Raji (cell line): ENCODE data around the gene COL6A5.

Experiments
- POLR2A ChIP-seq: IDR thresholded peaks from 2 replicates; pipeline ENCODE4 v1.6.1; 2011; ENCODE audit warnings: low read depth, low read length, control low read depth; ENCODE audit not compliant: insufficient read depth

Gene COL6A5

GRCh38 chr3:130345487-130346079 is at the start of gene COL6A5:
Gene COL6A5 (plus strand): TSS chr3:130345672. CDS start chr3:130373639, 27,967 bp downstream.
- TF ChIP-seq POLR2A, result no peak

GRCh38 chr3:130299531-130299930 is 45.9 kb upstream of the COL6A5 start:
- TF ChIP-seq POLR2A, result no peak

- TF ChIP-seq POLR2A, result no peak
These were observed 44.6 kb upstream of the COL6A5 start for GRCh38 chr3:130300888-130301287.

- TF ChIP-seq POLR2A, result no peak
These were observed 35.4 kb upstream of the COL6A5 start for GRCh38 chr3:130310109-130310508.

- TF ChIP-seq POLR2A, result no peak
These were observed 33.1 kb upstream of the COL6A5 start for GRCh38 chr3:130312374-130312773.

GRCh38 chr3:130316169-130316568 is 29.3 kb upstream of the COL6A5 start:
- no peak for TF ChIP-seq POLR2A

GRCh38 chr3:130323503-130323902 is 22.0 kb upstream of the COL6A5 start:
- TF ChIP-seq POLR2A, result no peak

GRCh38 chr3:130340766-130341165 is 4.7 kb upstream of the COL6A5 start:
- no peak for TF ChIP-seq POLR2A

GRCh38 chr3:130341388-130341787 is 4.1 kb upstream of the COL6A5 start:
- no peak for TF ChIP-seq POLR2A

GRCh38 chr3:130341882-130342281 is 3.6 kb upstream of the COL6A5 start:
- TF ChIP-seq POLR2A, result no peak

GRCh38 chr3:130342821-130343661 is 2.4 kb upstream of the COL6A5 start:
- no peak for TF ChIP-seq POLR2A

- TF ChIP-seq POLR2A, result no peak
These were observed 9.0 kb downstream of the COL6A5 start for GRCh38 chr3:130354430-130354829.

GRCh38 chr3:130374033-130374432 is 28.6 kb downstream of the COL6A5 start:
- no peak for TF ChIP-seq POLR2A

- no peak for TF ChIP-seq POLR2A
These were observed 29.4 kb downstream of the COL6A5 start for GRCh38 chr3:130374908-130375307.

GRCh38 chr3:130377960-130378676 is 32.6 kb downstream of the COL6A5 start:
- no peak for TF ChIP-seq POLR2A
